HepG2 (cell line): ENCODE data around the gene STK25. TPM values are rescaled to one million over a fixed set of nuclear protein-coding genes. Genes with fewer than 3 reads are reported as not detected.
A peak's percentile ranks its signal among the peaks of the same experiment; 100 is the strongest.

Experiments used
- BHLHE40 ChIP-seq: IDR thresholded peaks from 2 replicates; pipeline ENCODE4 v1.6.1; 2011; ENCODE audit warnings: low read length, improper control_type of control experiment
- BRCA1 ChIP-seq: sonication (generic); formaldehyde crosslinking; IDR thresholded peaks from 2 replicates; pipeline ENCODE4 v1.4.0; 2020; ENCODE audit warnings: missing genetic modification reagents
- CHD2 ChIP-seq: IDR thresholded peaks from 2 replicates; pipeline ENCODE4 v1.6.1; 2011; ENCODE audit warnings: low read depth, low read length, improper control_type of control experiment
- ETS1 ChIP-seq: sonication (generic); formaldehyde crosslinking; IDR thresholded peaks from 2 replicates; pipeline ENCODE4 v1.4.0; 2020; ENCODE audit warnings: missing genetic modification reagents
- FOXJ3 ChIP-seq: sonication (generic); formaldehyde crosslinking; IDR thresholded peaks from 2 replicates; pipeline ENCODE4 v1.4.0; 2020; ENCODE audit warnings: missing genetic modification reagents, mild to moderate bottlenecking, borderline replicate concordance
- HHEX ChIP-seq: IDR thresholded peaks from 2 replicates; pipeline ENCODE4 v1.6.1; 2016; ENCODE audit warnings: control low read depth
- HOXA5 ChIP-seq: sonication (generic); formaldehyde crosslinking; IDR thresholded peaks from 2 replicates; pipeline ENCODE4 v1.4.0; 2020; ENCODE audit warnings: missing genetic modification reagents
- JARID2 ChIP-seq: sonication (generic); formaldehyde crosslinking; IDR thresholded peaks from 2 replicates; pipeline ENCODE4 v1.8.1; 2023; ENCODE audit warnings: missing genetic modification reagents, inconsistent platforms; ENCODE audit not compliant: insufficient replicate concordance
- MAFF ChIP-seq: IDR thresholded peaks from 2 replicates; pipeline ENCODE4 v1.6.1; 2011; ENCODE audit warnings: low read depth, low read length, improper control_type of control experiment
- MED13 ChIP-seq: sonication (generic); formaldehyde crosslinking; IDR thresholded peaks from 2 replicates; pipeline ENCODE4 v1.5.0; 2020; ENCODE audit warnings: missing genetic modification reagents
- NFIB ChIP-seq: sonication (generic); formaldehyde crosslinking; IDR thresholded peaks from 2 replicates; pipeline ENCODE4 v1.9.0; 2021; ENCODE audit warnings: missing genetic modification reagents, mild to moderate bottlenecking, borderline replicate concordance
- PAWR ChIP-seq: sonication (generic); formaldehyde crosslinking; IDR thresholded peaks from 2 replicates; pipeline ENCODE4 v1.4.0; 2020; ENCODE audit warnings: missing genetic modification reagents, mild to moderate bottlenecking, borderline replicate concordance
- PITX1 ChIP-seq: sonication (generic); formaldehyde crosslinking; IDR thresholded peaks from 2 replicates; pipeline ENCODE4 v1.5.1; 2020; ENCODE audit warnings: mild to moderate bottlenecking, missing genetic modification reagents
- PLSCR1 ChIP-seq: sonication (generic); formaldehyde crosslinking; IDR thresholded peaks from 2 replicates; pipeline ENCODE4 v1.5.0; 2020; ENCODE audit warnings: missing genetic modification reagents, mild to moderate bottlenecking, borderline replicate concordance
- TRIM22 ChIP-seq: fragments of 450-650 bp; IDR thresholded peaks from 2 replicates; pipeline ENCODE4 v1.6.1; 2017
- UBTF ChIP-seq: sonication (generic); formaldehyde crosslinking; IDR thresholded peaks from 2 replicates; pipeline ENCODE4 v1.4.0; 2020; ENCODE audit warnings: mild to moderate bottlenecking, missing genetic modification reagents
- ZBTB26 ChIP-seq: IDR thresholded peaks from 2 replicates; pipeline ENCODE4 v1.6.1; 2016; ENCODE audit warnings: missing compliant biosample characterization, missing genetic modification reagents, borderline replicate concordance
- ZNF10 ChIP-seq: sonication (generic); formaldehyde crosslinking; IDR thresholded peaks from 2 replicates; pipeline ENCODE4 v1.4.0; 2020; ENCODE audit warnings: mild to moderate bottlenecking, low read depth, missing genetic modification reagents, borderline replicate concordance
- ZNF12 ChIP-seq: sonication (generic); formaldehyde crosslinking; IDR thresholded peaks from 2 replicates; pipeline ENCODE4 v1.5.0; 2020; ENCODE audit warnings: missing genetic modification reagents
- ZNF138 ChIP-seq: sonication (generic); formaldehyde crosslinking; IDR thresholded peaks from 2 replicates; pipeline ENCODE4 v1.5.0; 2020; ENCODE audit warnings: mild to moderate bottlenecking, low read depth, missing genetic modification reagents
- ZNF460 ChIP-seq: sonication (generic); formaldehyde crosslinking; IDR thresholded peaks from 2 replicates; pipeline ENCODE4 v1.5.1; 2020; ENCODE audit warnings: missing genetic modification reagents, mild to moderate bottlenecking, borderline replicate concordance
- ZNF576 ChIP-seq: sonication (generic); formaldehyde crosslinking; IDR thresholded peaks from 2 replicates; pipeline ENCODE4 v1.4.0; 2020; ENCODE audit warnings: mild to moderate bottlenecking, missing genetic modification reagents
- ZNF7 ChIP-seq: IDR thresholded peaks from 2 replicates; pipeline ENCODE4 v1.6.1; 2016; ENCODE audit warnings: missing biosample characterization, missing genetic modification reagents
- polyA plus RNA-seq, 8 experiments: library from polyadenylated mRNA; depleted of rRNA in 3 of 8; stranded (reverse) in 7 of 8; unstranded in 1 of 8; fragments of >200 nt; fragmentation: Illumina TruSeq in 4 of 8; extraction: Trizol in 4 of 8; gene quantifications; 2 replicates each; pipeline versions ENCODE4 v1.2.1 to v1.2.3, GENCODE V29; 2011 to 2016; ENCODE audit warnings: low read depth in 4 of 8, missing spikeins in 1 of 8, mixed read lengths in 1 of 8; ENCODE audit not compliant: insufficient read depth in 1 of 8
- total RNA-seq, 5 experiments: library from RNA; depleted of rRNA; stranded (reverse); fragments of >200 nt; fragmentation: Illumina TruSeq; extraction: Trizol; gene quantifications; 2 replicates each; pipeline ENCODE4 v1.2.3, GENCODE V29; 2016; ENCODE audit warnings: low read depth in 1 of 5

STK25 gene
- total and polyA plus RNA-seq, 2 of the 13 experiments (the other 11 are each of a cell fraction or from before 2014, with no cell fraction given), result 177 to 481 TPM

GRCh38 chr2:241479026-241479898 lies 29.1 kb downstream of the STK25 start (continued):
- TF ChIP-seq ETS1, result no peak
- TF ChIP-seq ZNF10 (CRISPR knock-in tag), result no peak
- TF ChIP-seq MED13 (CRISPR knock-in tag), result no peak
- no peak for TF ChIP-seq ZNF12
- TF ChIP-seq CHD2, result no peak
- 0 out of 2 replicates have a peak, but pooled peaks have one; percentile 52 for TF ChIP-seq PITX1 (CRISPR knock-in tag)
- TF ChIP-seq JARID2 (CRISPR knock-in tag), result no peak
- no peak for TF ChIP-seq ZNF138 (CRISPR knock-in tag)
- TF ChIP-seq ZBTB26 (CRISPR knock-in tag), result no peak
- no peak for TF ChIP-seq TRIM22
- no peak for TF ChIP-seq ZNF460 (CRISPR knock-in tag)
- no peak for TF ChIP-seq FOXJ3 (CRISPR knock-in tag)
- TF ChIP-seq PAWR (CRISPR knock-in tag), result no peak
- TF ChIP-seq ZNF7, result no peak
- TF ChIP-seq HOXA5, result no peak
- TF ChIP-seq UBTF (CRISPR knock-in tag), result peak; percentile 45
- no peak for TF ChIP-seq ZNF576
- no peak for TF ChIP-seq MAFF
- TF ChIP-seq PLSCR1 (CRISPR knock-in tag), result no peak
- no peak for TF ChIP-seq BHLHE40
- TF ChIP-seq NFIB (CRISPR knock-in tag), result no peak
- TF ChIP-seq HHEX (CRISPR knock-in tag), result no peak
- TF ChIP-seq BRCA1, result no peak
